A549 (cell line): Measurements from ENCODE around the gene ASTN1.

Experiments used
- BHLHE40 ChIP-seq: IDR thresholded peaks from 2 replicates; pipeline ENCODE4 v1.6.1; 2012; ENCODE audit warnings: low read depth, low read length, inconsistent platforms
- EHMT2 ChIP-seq: fragments of 200-600 bp; sonication (generic); IDR thresholded peaks from 2 replicates; pipeline ENCODE4 v1.6.1; 2016; ENCODE audit warnings: antibody characterized with exemption, low read depth, mild to moderate bottlenecking, moderate library complexity
- JUN ChIP-seq, 2 experiments: fragments of >200 bp; sonication (Bioruptor Twin); formaldehyde crosslinking; IDR thresholded peaks; 2 replicates in 1 of 2; 3 replicates in 1 of 2; pipeline ENCODE4 v1.6.1; 2016 to 2017
- RAD21 ChIP-seq, 2 experiments: fragments of >200 bp in 1 of 2; sonication (Bioruptor Twin) in 1 of 2; formaldehyde crosslinking in 1 of 2; IDR thresholded peaks in 1 of 2; conservative IDR thresholded peaks in 1 of 2; 2 replicates in 1 of 2; 3 replicates in 1 of 2; pipeline ENCODE4 v1.6.1; 2012 to 2018; ENCODE audit warnings: inconsistent platforms in 1 of 2
- TF ChIP-seq, protein P1 (sequence below): fragments of 200-600 bp; sonication (generic); IDR thresholded peaks from 2 replicates; pipeline ENCODE4 v1.6.1; 2016; ENCODE audit warnings: antibody characterized with exemption, mild to moderate bottlenecking, moderate library complexity
- TF ChIP-seq, protein P2 (sequence below): fragments of >200 bp; sonication (Bioruptor Twin); formaldehyde crosslinking; IDR thresholded peaks from 3 replicates; pipeline ENCODE4 v1.5.1; 2016
- TF ChIP-seq, protein P3 (sequence below): fragments of 150-350 bp; IDR thresholded peaks from 2 replicates; pipeline ENCODE4 v1.6.1; 2014; ENCODE audit warnings: low read depth, mild to moderate bottlenecking, low read length

DNA sequence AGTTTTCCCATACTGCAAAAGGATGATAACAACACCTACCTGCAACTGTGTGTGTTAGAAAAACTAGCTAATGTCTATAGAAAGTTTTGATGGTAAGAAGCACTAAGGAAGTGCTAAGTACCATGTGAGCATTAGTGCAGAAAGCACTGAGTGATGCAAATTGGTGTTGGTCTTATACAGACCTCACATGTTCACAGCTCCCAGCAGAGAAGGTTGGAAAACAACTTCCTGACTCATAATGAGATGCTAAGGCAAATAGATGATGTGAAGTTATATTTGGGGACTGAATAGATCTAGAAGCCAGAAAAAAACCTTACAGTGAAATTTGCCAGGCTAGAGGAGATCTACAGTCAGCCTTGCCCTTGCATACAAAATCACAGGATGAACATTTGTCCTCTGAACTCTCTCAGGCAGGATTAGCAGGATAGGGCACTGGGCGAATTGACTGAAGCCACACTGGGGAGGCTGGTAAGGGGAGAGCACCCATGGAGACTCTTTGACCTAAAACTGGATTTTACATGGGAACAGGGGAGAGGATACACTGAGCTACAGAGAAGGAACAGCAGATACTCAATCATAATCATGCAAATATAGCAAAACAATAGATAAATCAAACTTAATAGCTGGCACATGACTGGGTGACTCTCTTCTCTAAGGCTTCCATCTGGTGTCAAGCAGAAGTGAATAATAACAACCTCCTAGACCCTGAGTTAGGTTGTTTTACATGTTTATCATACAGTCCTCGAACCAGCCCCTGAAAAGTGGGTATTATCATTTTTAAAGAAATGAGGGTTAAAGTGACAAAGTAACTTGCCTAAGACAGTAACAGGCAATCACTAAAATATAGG lies 61.3 kb downstream of the ASTN1 start:
- TF ChIP-seq RAD21 (conservative IDR thresholded peaks at IDR 0.05 in 1 of 2, IDR thresholded peaks at IDR 0.05 in 1 of 2) (no peak), EHMT2 (no peak), JUN (IDR thresholded peaks at IDR 0.05) (no peak), BHLHE40 (no peak)
- TF ChIP-seq, protein P1, sequence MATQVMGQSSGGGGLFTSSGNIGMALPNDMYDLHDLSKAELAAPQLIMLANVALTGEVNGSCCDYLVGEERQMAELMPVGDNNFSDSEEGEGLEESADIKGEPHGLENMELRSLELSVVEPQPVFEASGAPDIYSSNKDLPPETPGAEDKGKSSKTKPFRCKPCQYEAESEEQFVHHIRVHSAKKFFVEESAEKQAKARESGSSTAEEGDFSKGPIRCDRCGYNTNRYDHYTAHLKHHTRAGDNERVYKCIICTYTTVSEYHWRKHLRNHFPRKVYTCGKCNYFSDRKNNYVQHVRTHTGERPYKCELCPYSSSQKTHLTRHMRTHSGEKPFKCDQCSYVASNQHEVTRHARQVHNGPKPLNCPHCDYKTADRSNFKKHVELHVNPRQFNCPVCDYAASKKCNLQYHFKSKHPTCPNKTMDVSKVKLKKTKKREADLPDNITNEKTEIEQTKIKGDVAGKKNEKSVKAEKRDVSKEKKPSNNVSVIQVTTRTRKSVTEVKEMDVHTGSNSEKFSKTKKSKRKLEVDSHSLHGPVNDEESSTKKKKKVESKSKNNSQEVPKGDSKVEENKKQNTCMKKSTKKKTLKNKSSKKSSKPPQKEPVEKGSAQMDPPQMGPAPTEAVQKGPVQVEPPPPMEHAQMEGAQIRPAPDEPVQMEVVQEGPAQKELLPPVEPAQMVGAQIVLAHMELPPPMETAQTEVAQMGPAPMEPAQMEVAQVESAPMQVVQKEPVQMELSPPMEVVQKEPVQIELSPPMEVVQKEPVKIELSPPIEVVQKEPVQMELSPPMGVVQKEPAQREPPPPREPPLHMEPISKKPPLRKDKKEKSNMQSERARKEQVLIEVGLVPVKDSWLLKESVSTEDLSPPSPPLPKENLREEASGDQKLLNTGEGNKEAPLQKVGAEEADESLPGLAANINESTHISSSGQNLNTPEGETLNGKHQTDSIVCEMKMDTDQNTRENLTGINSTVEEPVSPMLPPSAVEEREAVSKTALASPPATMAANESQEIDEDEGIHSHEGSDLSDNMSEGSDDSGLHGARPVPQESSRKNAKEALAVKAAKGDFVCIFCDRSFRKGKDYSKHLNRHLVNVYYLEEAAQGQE, result no peak
- TF ChIP-seq, protein P2, sequence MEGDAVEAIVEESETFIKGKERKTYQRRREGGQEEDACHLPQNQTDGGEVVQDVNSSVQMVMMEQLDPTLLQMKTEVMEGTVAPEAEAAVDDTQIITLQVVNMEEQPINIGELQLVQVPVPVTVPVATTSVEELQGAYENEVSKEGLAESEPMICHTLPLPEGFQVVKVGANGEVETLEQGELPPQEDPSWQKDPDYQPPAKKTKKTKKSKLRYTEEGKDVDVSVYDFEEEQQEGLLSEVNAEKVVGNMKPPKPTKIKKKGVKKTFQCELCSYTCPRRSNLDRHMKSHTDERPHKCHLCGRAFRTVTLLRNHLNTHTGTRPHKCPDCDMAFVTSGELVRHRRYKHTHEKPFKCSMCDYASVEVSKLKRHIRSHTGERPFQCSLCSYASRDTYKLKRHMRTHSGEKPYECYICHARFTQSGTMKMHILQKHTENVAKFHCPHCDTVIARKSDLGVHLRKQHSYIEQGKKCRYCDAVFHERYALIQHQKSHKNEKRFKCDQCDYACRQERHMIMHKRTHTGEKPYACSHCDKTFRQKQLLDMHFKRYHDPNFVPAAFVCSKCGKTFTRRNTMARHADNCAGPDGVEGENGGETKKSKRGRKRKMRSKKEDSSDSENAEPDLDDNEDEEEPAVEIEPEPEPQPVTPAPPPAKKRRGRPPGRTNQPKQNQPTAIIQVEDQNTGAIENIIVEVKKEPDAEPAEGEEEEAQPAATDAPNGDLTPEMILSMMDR, result no peak
- TF ChIP-seq, protein P3, sequence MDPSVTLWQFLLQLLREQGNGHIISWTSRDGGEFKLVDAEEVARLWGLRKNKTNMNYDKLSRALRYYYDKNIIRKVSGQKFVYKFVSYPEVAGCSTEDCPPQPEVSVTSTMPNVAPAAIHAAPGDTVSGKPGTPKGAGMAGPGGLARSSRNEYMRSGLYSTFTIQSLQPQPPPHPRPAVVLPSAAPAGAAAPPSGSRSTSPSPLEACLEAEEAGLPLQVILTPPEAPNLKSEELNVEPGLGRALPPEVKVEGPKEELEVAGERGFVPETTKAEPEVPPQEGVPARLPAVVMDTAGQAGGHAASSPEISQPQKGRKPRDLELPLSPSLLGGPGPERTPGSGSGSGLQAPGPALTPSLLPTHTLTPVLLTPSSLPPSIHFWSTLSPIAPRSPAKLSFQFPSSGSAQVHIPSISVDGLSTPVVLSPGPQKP, result no peak
